Left lung (tissue), 10 donors: ENCODE data around the gene C1QTNF1. TPM values are rescaled to one million over a fixed set of nuclear protein-coding genes. Genes with fewer than 3 reads are reported as not detected.

ENCODE experiments used
- ATAC-seq: fragments of 200-7000 bp; cut with Tn5 transposase; one replicate; pipeline ENCODE4 v1.9.1; 2020; ENCODE audit warnings: moderate library complexity
- DNase-seq, 4 donors: peaks; one replicate each; pipeline ENCODE4 v3.0.0-alpha.2; 2013 to 2020
- H3K27ac ChIP-seq, 2 donors: fragments of 200-600 bp; sonication (generic) in 1 of 2; one replicate each; pipeline versions ENCODE4 v1.5.0 to v1.8.0; 2020 to 2021
- H3K27me3 ChIP-seq, 2 donors: fragments of 200-600 bp; sonication (generic) in 1 of 2; one replicate each; pipeline versions ENCODE4 v1.5.0 to v1.8.0; 2020 to 2021
- H3K36me3 ChIP-seq, 2 donors: fragments of 200-600 bp; sonication (generic) in 1 of 2; one replicate each; pipeline versions ENCODE4 v1.5.0 to v1.8.0; 2020 to 2021
- H3K4me1 ChIP-seq, 2 donors: fragments of 200-600 bp; one replicate each; pipeline ENCODE4 v1.8.0; 2021
- H3K4me3 ChIP-seq, 2 donors: fragments of 200-600 bp; sonication (generic) in 1 of 2; one replicate each; pipeline versions ENCODE4 v1.5.0 to v1.8.0; 2020 to 2021; ENCODE audit warnings: mild to moderate bottlenecking in 1 of 2
- H3K9me3 ChIP-seq, 2 donors: fragments of 200-600 bp; sonication (generic) in 1 of 2; one replicate each; pipeline versions ENCODE4 v1.5.0 to v1.8.0; 2020 to 2021
- intact Hi-C, 2 donors: fragments of 100-400 bp; cut with DNase I; formaldehyde crosslinking; loops; one replicate each; pipeline versions ENCODE4 v1.11.2 to v1.14.2; 2022
- polyA plus RNA-seq, 6 donors: library from polyadenylated mRNA; unstranded; fragments of 120-200 nt; gene quantifications; one replicate each; pipeline ENCODE4 v1.2.1, GENCODE V29; 2013; ENCODE audit not compliant: insufficient read length in 6 of 6
- total RNA-seq, 2 donors: library from RNA; stranded (reverse); fragmentation: NEBNext Ultra II Directional; extraction: Animal tissue kit (Norgen Biotek cat#: 25700); gene quantifications; one replicate each; pipeline ENCODE4 v1.2.1, GENCODE V29; 2021
- TF ChIP-seq, protein P1 (sequence below), 2 donors: fragments of 200-600 bp; sonication (generic) in 1 of 2; IDR thresholded peaks; one replicate each; pipeline versions ENCODE4 v1.5.0 to v1.8.0; 2021; ENCODE audit warnings: antibody characterized with exemption in 2 of 2
- donor health status: DM: no; HTN: yes; CAD: no.
- donor health status: DM: no; HTN: no; CAD: no.

C1QTNF1 gene
- total and polyA plus RNA-seq, 8 donors, result 1.4 to 31.4 (median 2.2) TPM

DNA sequence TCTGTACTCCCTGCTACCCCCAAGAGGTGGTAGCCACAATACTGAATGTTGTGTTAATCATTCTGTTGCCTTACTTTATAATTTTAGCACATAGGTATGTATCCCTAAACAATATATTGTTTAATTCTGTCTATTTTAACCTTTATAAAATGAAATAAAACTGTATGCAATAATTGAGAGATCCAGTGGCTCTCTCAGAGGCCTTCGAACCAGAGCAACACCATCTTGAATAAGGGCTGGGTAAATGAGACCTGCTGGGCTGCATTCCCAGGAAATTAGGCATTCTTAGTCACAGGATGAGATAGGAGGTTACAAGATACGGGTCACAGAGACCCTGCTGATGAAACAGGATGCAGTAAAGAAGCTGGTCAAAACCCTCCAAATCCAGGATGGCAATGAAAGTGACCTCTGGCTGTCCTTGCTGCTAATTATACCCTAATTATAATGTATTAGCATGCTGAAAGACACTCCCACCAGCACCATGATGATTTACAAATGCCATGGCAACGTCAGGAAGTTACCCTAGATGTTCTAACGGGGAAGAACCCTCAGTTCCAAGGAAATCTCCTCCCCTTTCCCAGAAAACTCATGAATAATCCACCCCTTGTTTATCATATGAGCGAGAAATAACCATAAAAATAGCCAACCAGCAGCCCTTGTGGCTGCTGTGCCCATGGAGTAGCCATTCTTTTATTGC, 12.4 kb upstream of the C1QTNF1 start:
- no peaks in the 10 kb centered on the region for H3K27me3 ChIP-seq
- TF ChIP-seq, protein P1, sequence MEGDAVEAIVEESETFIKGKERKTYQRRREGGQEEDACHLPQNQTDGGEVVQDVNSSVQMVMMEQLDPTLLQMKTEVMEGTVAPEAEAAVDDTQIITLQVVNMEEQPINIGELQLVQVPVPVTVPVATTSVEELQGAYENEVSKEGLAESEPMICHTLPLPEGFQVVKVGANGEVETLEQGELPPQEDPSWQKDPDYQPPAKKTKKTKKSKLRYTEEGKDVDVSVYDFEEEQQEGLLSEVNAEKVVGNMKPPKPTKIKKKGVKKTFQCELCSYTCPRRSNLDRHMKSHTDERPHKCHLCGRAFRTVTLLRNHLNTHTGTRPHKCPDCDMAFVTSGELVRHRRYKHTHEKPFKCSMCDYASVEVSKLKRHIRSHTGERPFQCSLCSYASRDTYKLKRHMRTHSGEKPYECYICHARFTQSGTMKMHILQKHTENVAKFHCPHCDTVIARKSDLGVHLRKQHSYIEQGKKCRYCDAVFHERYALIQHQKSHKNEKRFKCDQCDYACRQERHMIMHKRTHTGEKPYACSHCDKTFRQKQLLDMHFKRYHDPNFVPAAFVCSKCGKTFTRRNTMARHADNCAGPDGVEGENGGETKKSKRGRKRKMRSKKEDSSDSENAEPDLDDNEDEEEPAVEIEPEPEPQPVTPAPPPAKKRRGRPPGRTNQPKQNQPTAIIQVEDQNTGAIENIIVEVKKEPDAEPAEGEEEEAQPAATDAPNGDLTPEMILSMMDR (IDR thresholded peaks at IDR 0.05), result no peak
- H3K4me3 ChIP-seq, result no peak overlapping the region
- DNase-seq, result no peak
- intact Hi-C loops, result no loop called here
- H3K36me3 ChIP-seq, result no peaks in the 10 kb centered on the region
- ATAC-seq, result no peak
- peaks cover 18 to 23% of the 10 kb centered on the region in 2 donors for H3K4me1 ChIP-seq
- no peak overlapping the region for H3K27ac ChIP-seq
- H3K9me3 ChIP-seq, result peaks cover 0 to 7% of the 10 kb centered on the region in 2 donors

GRCh38 chr17:79012563-79013134, 11.3 kb upstream of the C1QTNF1 start:
- ATAC-seq (no peak), DNase-seq (no peak)

DNA sequence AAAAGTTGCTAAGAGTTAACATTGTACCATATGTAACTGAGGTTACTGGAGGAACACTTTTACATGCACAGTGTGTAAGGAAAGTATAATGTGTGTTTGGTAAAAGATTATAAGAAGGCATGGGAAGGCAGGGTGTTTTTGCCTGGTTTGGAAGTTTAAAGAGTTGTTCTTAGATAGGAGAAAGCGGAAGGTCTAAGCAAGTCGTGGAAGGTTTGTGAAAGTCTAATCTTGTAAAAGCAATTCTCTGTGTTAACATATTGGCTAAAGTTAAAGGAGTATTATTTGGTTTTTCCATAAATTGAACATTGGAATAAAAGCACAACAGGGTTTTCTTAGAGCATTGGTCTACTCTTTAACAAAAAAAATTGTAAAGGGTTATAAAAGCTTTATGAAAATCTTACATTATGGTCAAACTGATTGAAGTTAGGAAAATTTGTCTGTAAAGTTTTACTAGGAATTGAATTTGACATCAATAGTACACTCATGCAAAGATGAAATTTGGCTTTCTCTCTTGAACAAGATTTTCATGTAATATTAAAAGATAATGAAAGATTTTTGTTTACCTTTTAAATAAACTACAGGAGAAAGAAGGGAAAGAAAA, 9.7 kb upstream of the C1QTNF1 start:
- no peaks in the 10 kb centered on the region for H3K36me3 ChIP-seq
- DNase-seq (no peak), ATAC-seq (no peak)
- peaks cover under 1 to 4% of the 10 kb centered on the region in 2 donors for H3K4me1 ChIP-seq
- TF ChIP-seq, protein P1 (IDR thresholded peaks at IDR 0.05), result no peak
- peaks cover 0 to 7% of the 10 kb centered on the region in 2 donors for H3K9me3 ChIP-seq
- intact Hi-C loops, result no loop called here
- no peak overlapping the region for H3K4me3 ChIP-seq
- no peak overlapping the region for H3K27ac ChIP-seq
- H3K27me3 ChIP-seq, result no peaks in the 10 kb centered on the region

More at GRCh38 chr17:79012563-79013134, 11.3 kb upstream of the C1QTNF1 start:
- Histone ChIP-seq H3K36me3 (no peaks in the 10 kb centered on the region), H3K4me3 (no peak overlapping the region), H3K4me1 (peaks cover 13 to 15% of the 10 kb centered on the region in 2 donors), H3K27me3 (no peaks in the 10 kb centered on the region), H3K27ac (no peak overlapping the region), H3K9me3 (peaks cover 0 to 7% of the 10 kb centered on the region in 2 donors)
- TF ChIP-seq, protein P1 (IDR thresholded peaks at IDR 0.05), result no peak
- intact Hi-C loops, result no loop called here

DNA sequence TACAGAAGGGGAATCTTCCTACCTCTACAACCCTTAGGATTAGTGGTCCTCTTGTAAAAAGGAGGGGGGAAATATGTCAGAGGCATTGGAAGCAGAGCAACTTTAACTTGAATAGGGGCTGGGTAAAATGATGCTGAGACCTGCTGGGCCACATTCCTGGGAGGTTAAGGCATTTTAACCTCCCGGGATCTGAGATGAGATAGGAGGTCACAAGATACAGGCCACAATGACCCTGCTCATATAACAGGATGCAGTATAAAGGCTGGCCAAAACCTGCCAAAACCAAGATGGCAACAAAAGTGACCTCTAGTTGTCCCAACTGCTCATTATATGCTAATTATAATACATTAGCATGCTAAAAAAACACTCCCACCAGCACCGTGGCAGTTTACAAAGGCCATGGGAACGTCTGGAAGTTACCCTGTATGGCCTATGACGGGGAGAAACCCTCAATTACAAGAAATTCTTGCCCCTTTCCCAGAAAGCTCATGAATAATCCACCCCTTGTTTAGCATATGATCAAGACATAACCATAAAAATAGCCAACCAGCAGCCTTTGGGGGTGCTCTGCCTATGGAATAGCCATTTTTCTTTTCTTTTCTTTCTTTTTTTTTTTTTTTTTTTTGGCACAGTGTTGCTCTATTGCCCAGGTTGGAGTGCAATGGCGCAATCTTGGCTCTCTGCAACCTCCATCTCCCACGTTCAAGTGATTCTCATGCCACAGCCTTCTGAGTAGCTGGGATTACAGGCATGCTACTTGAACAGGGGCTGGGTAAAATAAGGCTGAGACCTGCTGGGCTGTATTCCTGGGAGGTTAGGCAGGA, 6.2 kb upstream of the C1QTNF1 start:
- ATAC-seq, result peak; percentile 66
- intact Hi-C loops, result no loop called here
- peaks cover 7 to 21% of the 10 kb centered on the region in 2 donors for H3K4me1 ChIP-seq
- peaks cover 0 to 7% of the 10 kb centered on the region in 2 donors for H3K9me3 ChIP-seq
- no peak overlapping the region for H3K27ac ChIP-seq
- no peak overlapping the region for H3K4me3 ChIP-seq
- H3K27me3 ChIP-seq, result peaks cover 0 to 13% of the 10 kb centered on the region in 2 donors
- H3K36me3 ChIP-seq, result no peaks in the 10 kb centered on the region
- TF ChIP-seq, protein P1 (IDR thresholded peaks at IDR 0.05), result no peak
- DNase-seq, result peak in 1 of 4 donors; percentile 64
